Sigmoid colon (tissue), 3 donors: Measurements from ENCODE around the gene THAP10.

Experiments
- CTCF ChIP-seq, 4 experiments: fragments of 450-650 bp in 3 of 4; fragments of 200-600 bp in 1 of 4; IDR thresholded peaks; one replicate each; pipeline ENCODE4 v1.5.1; 2016 to 2019; ENCODE audit warnings: antibody characterized with exemption in 4 of 4, mild to moderate bottlenecking in 3 of 4, moderate library complexity in 2 of 4
- POLR2A ChIP-seq, 2 donors: fragments of 450-650 bp; IDR thresholded peaks; one replicate each; pipeline ENCODE4 v1.6.1; 2016; ENCODE audit warnings: antibody characterized with exemption in 2 of 2, mild to moderate bottlenecking in 2 of 2, moderate library complexity in 2 of 2

DNA sequence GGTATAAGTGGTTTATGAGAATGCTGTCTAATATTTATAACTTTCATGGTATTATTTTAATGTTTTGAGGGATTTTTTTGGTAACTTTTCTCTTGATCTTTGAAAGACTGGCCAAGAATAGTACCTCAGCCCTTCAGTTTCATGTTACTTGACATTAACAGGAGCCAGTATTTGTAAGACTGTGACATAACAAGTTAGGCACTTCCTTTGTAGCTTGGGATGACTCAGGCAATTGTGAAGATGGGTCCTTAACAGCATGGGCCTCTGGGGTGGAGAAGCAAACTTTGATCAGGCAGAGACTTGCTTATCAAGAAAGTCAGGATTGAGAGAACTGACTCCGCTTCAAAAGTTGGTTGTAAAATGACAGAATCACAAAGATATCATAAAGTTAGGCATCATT lies 9.9 kb upstream of the THAP10 start:
- TF ChIP-seq POLR2A (IDR thresholded peaks at IDR 0.05) (no peak), CTCF (IDR thresholded peaks at IDR 0.05) (no peak)
